OCI-LY3 (cell line): Measurements from ENCODE around the gene SRSF11.

Source experiments
- H2AFZ ChIP-seq: fragments of 200-600, 300-600 bp; shearing (Covaris generic); 2 replicates; pipeline ENCODE4 v1.6.0; 2014; ENCODE audit warnings: antibody characterized with exemption, low read depth, low read length
- H3K27ac ChIP-seq: fragments of 200-600, 300-600 bp; sonication (generic); 2 replicates; pipeline ENCODE4 v1.5.1; 2014; ENCODE audit warnings: mild to moderate bottlenecking, low read length, moderate library complexity, mixed read lengths
- H3K27me3 ChIP-seq: fragments of 200-600, 300-600 bp; sonication (generic); 2 replicates; pipeline ENCODE4 v1.6.1; 2014; ENCODE audit warnings: low read depth, low read length, mixed read lengths
- H3K36me3 ChIP-seq: fragments of 200-600, 300-600 bp; sonication (generic); replicated peaks from 2 replicates; pipeline ENCODE3; 2014; ENCODE audit warnings: low read depth, low read length, mixed read lengths
- H3K4me1 ChIP-seq: fragments of 300-600, 200-600 bp; sonication (generic); 2 replicates; pipeline ENCODE4 v1.6.1; 2014; ENCODE audit warnings: low read length, mixed read lengths
- H3K4me2 ChIP-seq: fragments of 200-600, 300-600 bp; sonication (generic); 2 replicates; pipeline ENCODE4 v1.6.1; 2014; ENCODE audit warnings: low read length, mixed read lengths
- H3K4me3 ChIP-seq: fragments of 300-600, 200-600 bp; sonication (generic); 2 replicates; pipeline ENCODE4 v1.5.1; 2014; ENCODE audit warnings: antibody characterized with exemption, mild to moderate bottlenecking, low read length, moderate library complexity
- H3K79me2 ChIP-seq: fragments of 300-600, 200-600 bp; shearing (Covaris generic); 2 replicates; pipeline ENCODE4 v1.6.1; 2014; ENCODE audit warnings: mild to moderate bottlenecking, low read length, mixed read lengths
- H3K9ac ChIP-seq: fragments of 300-600, 200-600 bp; shearing (Covaris generic); 2 replicates; pipeline ENCODE4 v1.6.0; 2014; ENCODE audit warnings: mild to moderate bottlenecking, low read length, moderate library complexity
- H3K9me3 ChIP-seq: fragments of 200-600, 300-600 bp; shearing (Covaris generic); 2 replicates; pipeline ENCODE4 v1.6.1; 2014; ENCODE audit warnings: low read length, mixed read lengths; ENCODE audit not compliant: insufficient read depth
- H4K20me1 ChIP-seq: fragments of 200-600, 300-600 bp; sonication (generic); 2 replicates; pipeline ENCODE4 v1.6.1; 2016; ENCODE audit warnings: low read length, mixed read lengths; ENCODE audit not compliant: insufficient read depth
- CTCF ChIP-seq: fragments of 200-600, 300-600 bp; sonication (generic); IDR thresholded peaks from 2 replicates; pipeline ENCODE4 v1.5.1; 2014; ENCODE audit warnings: antibody characterized with exemption, low read length, low read depth
- EZH2phosphoT487 ChIP-seq: fragments of 200-600 bp; shearing (Covaris generic); IDR thresholded peaks from 2 replicates; pipeline ENCODE4 v1.6.1; 2018; ENCODE audit warnings: antibody characterized with exemption, mixed run types, low read depth

The SRSF11 gene

GRCh38 chr1:70293186-70293843 is 72.1 kb downstream of the SRSF11 start:
- Histone ChIP-seq H3K27ac (no peak overlapping the region), H3K4me1 (no peaks in the 10 kb centered on the region), H3K79me2 (no peaks in the 10 kb centered on the region), H2AFZ (no peak overlapping the region), H3K36me3 (no peaks in the 10 kb centered on the region), H3K27me3 (no peaks in the 10 kb centered on the region), H3K4me2 (no peak overlapping the region), H3K9me3 (no peaks in the 10 kb centered on the region), H4K20me1 (no peaks in the 10 kb centered on the region), H3K4me3 (no peak overlapping the region), H3K9ac (no peak overlapping the region)
- TF ChIP-seq EZH2phosphoT487, result no peak
- TF ChIP-seq CTCF, result no peak

DNA sequence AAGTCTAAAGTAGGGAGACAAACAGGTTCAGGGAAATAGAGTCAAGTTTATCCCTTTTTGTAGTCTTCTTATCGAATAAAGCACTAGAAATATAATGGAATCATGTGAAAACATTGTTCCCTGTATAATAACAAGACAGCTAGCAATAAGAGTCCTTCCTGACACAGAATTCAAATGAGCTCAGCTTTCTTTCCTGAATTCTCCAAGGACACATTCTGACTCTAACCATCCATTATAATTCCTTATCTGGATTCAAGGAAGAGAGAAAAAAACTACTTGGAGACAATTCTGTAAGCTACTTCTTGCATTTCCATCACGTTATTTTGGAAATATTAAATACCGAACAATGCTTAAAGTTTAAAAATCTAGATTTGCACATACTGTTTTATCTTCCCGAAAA is 74.6 kb downstream of the SRSF11 start:
- H3K27ac ChIP-seq, result no peak overlapping the region
- H3K4me3 ChIP-seq, result no peak overlapping the region
- no peaks in the 10 kb centered on the region for H3K9me3 ChIP-seq
- TF ChIP-seq CTCF, result no peak
- no peak for TF ChIP-seq EZH2phosphoT487
- H2AFZ ChIP-seq, result no peak overlapping the region
- H3K4me2 ChIP-seq, result no peak overlapping the region
- H3K9ac ChIP-seq, result no peak overlapping the region
- H3K36me3 ChIP-seq, result no peaks in the 10 kb centered on the region
- no peaks in the 10 kb centered on the region for H3K79me2 ChIP-seq
- no peaks in the 10 kb centered on the region for H3K4me1 ChIP-seq
- H3K27me3 ChIP-seq, result no peaks in the 10 kb centered on the region
- H4K20me1 ChIP-seq, result no peaks in the 10 kb centered on the region

- H3K27ac ChIP-seq, result no peak overlapping the region
- H3K4me1 ChIP-seq, result peaks cover 5% of the 10 kb centered on the region; the same call in 1 of the 2 replicates
- H3K27me3 ChIP-seq, result no peaks in the 10 kb centered on the region
- H4K20me1 ChIP-seq, result no peaks in the 10 kb centered on the region
- TF ChIP-seq EZH2phosphoT487 (no peak), CTCF (no peak)
- no peak overlapping the region for H3K9ac ChIP-seq
- H3K36me3 ChIP-seq, result no peaks in the 10 kb centered on the region
- H2AFZ ChIP-seq, result no peak overlapping the region
- H3K4me3 ChIP-seq, result no peak overlapping the region
- H3K9me3 ChIP-seq, result no peaks in the 10 kb centered on the region
- H3K4me2 ChIP-seq, result no peak overlapping the region
- H3K79me2 ChIP-seq, result no peaks in the 10 kb centered on the region
These were observed 78.3 kb downstream of the SRSF11 start for GRCh38 chr1:70299472-70299871.
